HAP-1 (cell line): Measurements from ENCODE around the gene CAP2.

ENCODE experiments used
- DNase-seq, 2 experiments: peaks; one replicate each; pipeline ENCODE4 v3.0.0-alpha.2; 2016 to 2020; ENCODE audit warnings: low spot score in 2 of 2
- H3K27me3 ChIP-seq: fragments of 250-450 bp; sonication (Bioruptor Pico); 2 replicates; pipeline ENCODE4 v1.5.1; 2020; ENCODE audit warnings: low read depth, mild to moderate bottlenecking, moderate library complexity
- H3K36me3 ChIP-seq: fragments of 250-450 bp; sonication (Bioruptor Pico); replicated peaks from 2 replicates; pipeline ENCODE4 v1.5.1; 2020; ENCODE audit warnings: mild to moderate bottlenecking
- H3K4me1 ChIP-seq: fragments of 250-450 bp; sonication (Bioruptor Pico); 2 replicates; pipeline ENCODE4 v1.5.1; 2020; ENCODE audit warnings: mild to moderate bottlenecking
- H3K4me3 ChIP-seq: fragments of 250-450 bp; sonication (Bioruptor Pico); 2 replicates; pipeline ENCODE4 v1.5.1; 2020; ENCODE audit warnings: mild to moderate bottlenecking, moderate library complexity
- H3K9me3 ChIP-seq: fragments of 250-450 bp; sonication (Bioruptor Pico); 2 replicates; pipeline ENCODE4 v1.5.1; 2020; ENCODE audit warnings: mild to moderate bottlenecking, moderate library complexity
- in situ Hi-C: fragments of 300-500 bp; cut with MboI; formaldehyde crosslinking; loops from 3 replicates; pipeline ENCODE4 v1.14.3; 2020; ENCODE audit warnings: low sequenced_read_pairs, inconsistent platforms, mixed read lengths

CAP2 gene

GRCh38 chr6:17458966-17459365, 65.6 kb downstream of the CAP2 start:
- H3K36me3 ChIP-seq, result no peaks in the 10 kb centered on the region; the same call in 1 of the 2 replicates
- in situ Hi-C loops, result no loop called here
- peaks cover 13% of the 10 kb centered on the region; the same call in 1 of the 2 replicates for H3K4me1 ChIP-seq
- no peaks in the 10 kb centered on the region for H3K9me3 ChIP-seq
- no peak for DNase-seq
- no peaks in the 10 kb centered on the region for H3K27me3 ChIP-seq
- H3K4me3 ChIP-seq, result no peak overlapping the region

GRCh38 chr6:17460862-17461261, 67.5 kb downstream of the CAP2 start:
- H3K36me3 ChIP-seq, result peaks cover 2% of the 10 kb centered on the region
- H3K4me1 ChIP-seq, result peaks cover 6% of the 10 kb centered on the region; the same call in 1 of the 2 replicates
- H3K27me3 ChIP-seq, result no peaks in the 10 kb centered on the region
- H3K9me3 ChIP-seq, result no peaks in the 10 kb centered on the region
- no peak for DNase-seq
- in situ Hi-C loops, result no loop called here
- no peak overlapping the region for H3K4me3 ChIP-seq

GRCh38 chr6:17466147-17466546, 72.8 kb downstream of the CAP2 start:
- no peak for DNase-seq
- Histone ChIP-seq H3K36me3 (peaks cover 5% of the 10 kb centered on the region; the same call in 1 of the 2 replicates), H3K9me3 (no peaks in the 10 kb centered on the region), H3K4me1 (no peaks in the 10 kb centered on the region), H3K4me3 (no peak overlapping the region), H3K27me3 (no peaks in the 10 kb centered on the region)
- in situ Hi-C loops, result no loop called here

GRCh38 chr6:17466707-17467106, 73.3 kb downstream of the CAP2 start:
- no peaks in the 10 kb centered on the region for H3K9me3 ChIP-seq
- H3K36me3 ChIP-seq, result peaks cover 5% of the 10 kb centered on the region; the same call in 1 of the 2 replicates
- H3K27me3 ChIP-seq, result no peaks in the 10 kb centered on the region
- no peaks in the 10 kb centered on the region for H3K4me1 ChIP-seq
- in situ Hi-C loops, result no loop called here
- H3K4me3 ChIP-seq, result no peak overlapping the region
- DNase-seq, result no peak

GRCh38 chr6:17469006-17469832, 75.8 kb downstream of the CAP2 start:
- in situ Hi-C loops, result no loop called here
- Histone ChIP-seq H3K4me3 (no peak overlapping the region), H3K27me3 (no peaks in the 10 kb centered on the region), H3K9me3 (no peaks in the 10 kb centered on the region), H3K36me3 (peaks cover 5% of the 10 kb centered on the region; the same call in 1 of the 2 replicates), H3K4me1 (no peaks in the 10 kb centered on the region; the same call in 1 of the 2 replicates)
- no peak for DNase-seq

- in situ Hi-C loops, result no loop called here
- no peak for DNase-seq
- Histone ChIP-seq H3K27me3 (no peaks in the 10 kb centered on the region), H3K4me1 (no peaks in the 10 kb centered on the region; the same call in 1 of the 2 replicates), H3K4me3 (no peak overlapping the region), H3K36me3 (peaks cover 5% of the 10 kb centered on the region; the same call in 1 of the 2 replicates), H3K9me3 (no peaks in the 10 kb centered on the region)
These were observed 77.0 kb downstream of the CAP2 start for GRCh38 chr6:17470202-17470937.

GRCh38 chr6:17470938-17471327, 77.5 kb downstream of the CAP2 start:
- no peak for DNase-seq
- H3K27me3 ChIP-seq, result no peaks in the 10 kb centered on the region
- H3K36me3 ChIP-seq, result peaks cover 2% of the 10 kb centered on the region; the same call in 1 of the 2 replicates
- no peak overlapping the region for H3K4me3 ChIP-seq
- no peaks in the 10 kb centered on the region for H3K9me3 ChIP-seq
- H3K4me1 ChIP-seq, result no peaks in the 10 kb centered on the region; the same call in 1 of the 2 replicates
- in situ Hi-C loops, result no loop called here

GRCh38 chr6:17472653-17473183, 79.3 kb downstream of the CAP2 start:
- Histone ChIP-seq H3K9me3 (no peaks in the 10 kb centered on the region), H3K4me1 (no peaks in the 10 kb centered on the region; the same call in 1 of the 2 replicates), H3K36me3 (no peaks in the 10 kb centered on the region; the same call in 1 of the 2 replicates), H3K27me3 (no peaks in the 10 kb centered on the region), H3K4me3 (no peak overlapping the region)
- in situ Hi-C loops, result no loop called here
- no peak for DNase-seq

- in situ Hi-C loops, result no loop called here
- Histone ChIP-seq H3K9me3 (no peaks in the 10 kb centered on the region), H3K36me3 (no peaks in the 10 kb centered on the region; the same call in 1 of the 2 replicates), H3K4me3 (no peak overlapping the region), H3K4me1 (no peaks in the 10 kb centered on the region; the same call in 1 of the 2 replicates), H3K27me3 (no peaks in the 10 kb centered on the region)
- DNase-seq, result no peak
These were observed 80.2 kb downstream of the CAP2 start for GRCh38 chr6:17473554-17473953.

- in situ Hi-C loops, result no loop called here
These were observed 80.9 kb downstream of the CAP2 start for GRCh38 chr6:17474289-17474688.

GRCh38 chr6:17475606-17476244, 82.3 kb downstream of the CAP2 start:
- H3K36me3 ChIP-seq, result no peaks in the 10 kb centered on the region
- H3K27me3 ChIP-seq, result no peaks in the 10 kb centered on the region
- no peaks in the 10 kb centered on the region for H3K9me3 ChIP-seq
- H3K4me3 ChIP-seq, result no peak overlapping the region
- in situ Hi-C loops, result no loop called here
- no peaks in the 10 kb centered on the region; the same call in 1 of the 2 replicates for H3K4me1 ChIP-seq
- no peak for DNase-seq

More at GRCh38 chr6:17474289-17474688, 80.9 kb downstream of the CAP2 start:
- H3K9me3 ChIP-seq, result no peaks in the 10 kb centered on the region
- DNase-seq, result no peak
- no peaks in the 10 kb centered on the region for H3K27me3 ChIP-seq
- no peak overlapping the region for H3K4me3 ChIP-seq
- no peaks in the 10 kb centered on the region; the same call in 1 of the 2 replicates for H3K36me3 ChIP-seq
- H3K4me1 ChIP-seq, result no peaks in the 10 kb centered on the region; the same call in 1 of the 2 replicates

- Histone ChIP-seq H3K4me1 (no peaks in the 10 kb centered on the region; the same call in 1 of the 2 replicates), H3K4me3 (no peak overlapping the region), H3K36me3 (no peaks in the 10 kb centered on the region), H3K27me3 (no peaks in the 10 kb centered on the region), H3K9me3 (no peaks in the 10 kb centered on the region)
- no peak for DNase-seq
- in situ Hi-C loops, result no loop called here
These were observed 83.1 kb downstream of the CAP2 start for GRCh38 chr6:17476511-17476910.

- in situ Hi-C loops, result no loop called here
- Histone ChIP-seq H3K9me3 (no peaks in the 10 kb centered on the region), H3K4me1 (no peaks in the 10 kb centered on the region; the same call in 1 of the 2 replicates), H3K27me3 (no peaks in the 10 kb centered on the region), H3K36me3 (no peaks in the 10 kb centered on the region), H3K4me3 (no peak overlapping the region)
- no peak for DNase-seq
These were observed 84.0 kb downstream of the CAP2 start for GRCh38 chr6:17477356-17477755.
